Suprapubic skin (tissue), 4 donors: ENCODE measurements around the gene FANCG. TPM values are rescaled to one million over a fixed set of nuclear protein-coding genes. Genes with fewer than 3 reads are reported as not detected.

Source experiments
- DNase-seq, 2 donors: peaks; one replicate each; pipeline ENCODE4 v3.0.0-alpha.2; 2019; ENCODE audit warnings: low spot score in 2 of 2
- H3K27ac ChIP-seq: fragments of 200-600 bp; sonication (generic); one replicate; pipeline ENCODE4 v1.5.1; 2019
- H3K27me3 ChIP-seq: fragments of 200-600 bp; sonication (generic); one replicate; pipeline ENCODE4 v1.5.1; 2019
- H3K36me3 ChIP-seq: fragments of 200-600 bp; sonication (generic); one replicate; pipeline ENCODE4 v1.5.1; 2019
- H3K4me1 ChIP-seq: fragments of 200-600 bp; sonication (generic); one replicate; pipeline ENCODE4 v1.5.1; 2019
- H3K4me3 ChIP-seq: fragments of 200-600 bp; sonication (generic); one replicate; pipeline ENCODE4 v1.5.1; 2019; ENCODE audit warnings: mild to moderate bottlenecking
- H3K9me3 ChIP-seq: fragments of 200-600 bp; sonication (generic); one replicate; pipeline ENCODE4 v1.5.1; 2019
- CTCF ChIP-seq, 2 donors: fragments of 200-600 bp in 1 of 2; fragments of 450-650 bp in 1 of 2; sonication (generic) in 1 of 2; IDR thresholded peaks; one replicate each; pipeline ENCODE4 v1.5.1; 2016 to 2019; ENCODE audit warnings: antibody characterized with exemption in 2 of 2, mild to moderate bottlenecking in 1 of 2, moderate library complexity in 1 of 2
- EP300 ChIP-seq: sonication (generic); formaldehyde crosslinking; IDR thresholded peaks from one replicate; pipeline ENCODE4 v1.6.1; 2017; ENCODE audit warnings: antibody characterized with exemption
- POLR2A ChIP-seq, 2 donors: fragments of 450-650 bp; IDR thresholded peaks; one replicate each; pipeline ENCODE4 v1.6.1; 2017; ENCODE audit warnings: antibody characterized with exemption in 2 of 2, mild to moderate bottlenecking in 2 of 2, moderate library complexity in 2 of 2
- POLR2AphosphoS5 ChIP-seq, 3 donors: sonication (generic); formaldehyde crosslinking; IDR thresholded peaks; one replicate each; pipeline ENCODE4 v1.6.1; 2017; ENCODE audit warnings: antibody characterized with exemption in 3 of 3
- WGBS: methylation state at CpG from one replicate; pipeline ENCODE4 v1.1.5; 2018; 5-methylcytosine and 5-hydroxymethylcytosine counted together
- total RNA-seq, 4 donors: library from RNA; depleted of rRNA; stranded (reverse); fragments of >200 nt; gene quantifications; one replicate each; pipeline ENCODE4 v1.1.0, GENCODE V29; 2016

FANCG gene
- total RNA-seq, 4 donors from 2014 or later = 24.2 to 39.7 (median 28.3) TPM

- H3K36me3 ChIP-seq = peaks cover 72% of the 10 kb centered on the region
- H3K4me3 ChIP-seq = no peak overlapping the region
- no peak overlapping the region for H3K27ac ChIP-seq
- no peaks in the 10 kb centered on the region for H3K4me1 ChIP-seq
- no peaks in the 10 kb centered on the region for H3K27me3 ChIP-seq
- DNase-seq = no peak
- TF ChIP-seq CTCF (IDR thresholded peaks at IDR 0.05) (no peak), POLR2A (IDR thresholded peaks at IDR 0.05) (no peak), POLR2AphosphoS5 (IDR thresholded peaks at IDR 0.05) (no peak), EP300 (no peak)
- 61% methylated on average over 5 of the region's 5 CpGs for WGBS
- no peaks in the 10 kb centered on the region for H3K9me3 ChIP-seq
Observed at GRCh38 chr9:35054185-35054835, 25.4 kb downstream of the FANCG start.

- no peak overlapping the region for H3K27ac ChIP-seq
Observed at GRCh38 chr9:35051069-35051967, 28.4 kb downstream of the FANCG start.

GRCh38 chr9:35048511-35048910 is 31.2 kb downstream of the FANCG start:
- Histone ChIP-seq H3K27me3 (no peaks in the 10 kb centered on the region), H3K36me3 (peaks cover 49% of the 10 kb centered on the region), H3K27ac (no peak overlapping the region), H3K4me3 (no peak overlapping the region), H3K4me1 (no peaks in the 10 kb centered on the region), H3K9me3 (no peaks in the 10 kb centered on the region)
- no peak for DNase-seq
- WGBS = 94% methylated on average over 6 of the region's 6 CpGs
- TF ChIP-seq POLR2AphosphoS5 (IDR thresholded peaks at IDR 0.05) (no peak), EP300 (no peak), CTCF (IDR thresholded peaks at IDR 0.05) (no peak), POLR2A (IDR thresholded peaks at IDR 0.05) (no peak)

More at GRCh38 chr9:35051069-35051967, 28.4 kb downstream of the FANCG start:
- no peaks in the 10 kb centered on the region for H3K27me3 ChIP-seq
- no peaks in the 10 kb centered on the region for H3K9me3 ChIP-seq
- 88% methylated on average over 7 of the region's 7 CpGs for WGBS
- no peak overlapping the region for H3K4me3 ChIP-seq
- H3K36me3 ChIP-seq = peaks cover 56% of the 10 kb centered on the region
- H3K4me1 ChIP-seq = no peaks in the 10 kb centered on the region
- no peak for DNase-seq
- TF ChIP-seq CTCF (IDR thresholded peaks at IDR 0.05) = peak; percentile 31 to 58
- no peak for TF ChIP-seq POLR2A (IDR thresholded peaks at IDR 0.05)
- TF ChIP-seq POLR2AphosphoS5 (IDR thresholded peaks at IDR 0.05) = no peak
- no peak for TF ChIP-seq EP300

GRCh38 chr9:35044071-35044470 is 35.7 kb downstream of the FANCG start:
- no peaks in the 10 kb centered on the region for H3K4me1 ChIP-seq
- H3K4me3 ChIP-seq = no peak overlapping the region
- no peaks in the 10 kb centered on the region for H3K9me3 ChIP-seq
- H3K27me3 ChIP-seq = no peaks in the 10 kb centered on the region
- DNase-seq = no peak
- WGBS = 88% methylated on average over 3 of the region's 3 CpGs
- peaks cover 38% of the 10 kb centered on the region for H3K36me3 ChIP-seq
- H3K27ac ChIP-seq = no peak overlapping the region
- TF ChIP-seq POLR2A (IDR thresholded peaks at IDR 0.05) (no peak), CTCF (IDR thresholded peaks at IDR 0.05) (no peak), POLR2AphosphoS5 (IDR thresholded peaks at IDR 0.05) (no peak), EP300 (no peak)
